GM10248 (cell line): Measurements from ENCODE around the gene PAGE2.
"Not testable (repeated sequence)": the region's sequence is repeated elsewhere in the genome, so short reads cannot be mapped to it uniquely, and the experiment has no call there.

ENCODE experiments used
- CTCF ChIA-PET: fragments of 300-600 bp; sonication (Branson Sonifier 250); formaldehyde crosslinking; extraction: SDS; loops from one replicate; lab custom pipeline; 2021; ENCODE audit warnings: antibody characterized with exemption; lab: Yijun Ruan, JAX
- POLR2A ChIA-PET: fragments of 350-650 bp; sonication (Branson Sonifier 250); formaldehyde crosslinking; extraction: SDS; loops from one replicate; lab custom pipeline; 2020; ENCODE audit warnings: antibody characterized with exemption; lab: Yijun Ruan, JAX
- DNase-seq: peaks from one replicate; pipeline ENCODE4 v3.0.0; 2012; ENCODE audit errors: extremely low spot score
- CTCF ChIP-seq: IDR thresholded peaks from 2 replicates; pipeline ENCODE4 v1.5.1; 2012; ENCODE audit warnings: mild to moderate bottlenecking, low read depth; ENCODE audit errors: extremely low read depth, missing control alignments, control extremely low read depth

PAGE2 gene

GRCh38 chrX:55088795-55089489 is at the start of gene PAGE2:
TSS of gene PAGE2 (plus strand) at chrX:55089018. CDS start at chrX:55090021, 1,003 bp downstream.
- CTCF ChIA-PET, result no interaction called here
- POLR2A ChIA-PET, result no interaction called here
- TF ChIP-seq CTCF, result no peak

GRCh38 chrX:55039471-55039870 is 49.3 kb upstream of the PAGE2 start:
- no peak for DNase-seq
- no peak for TF ChIP-seq CTCF
- ChIA-PET POLR2A (no interaction called here), CTCF (no interaction called here)

More at GRCh38 chrX:55088795-55089489, at the start of gene PAGE2:
- DNase-seq, result no peak

GRCh38 chrX:55041514-55041913 is 47.3 kb upstream of the PAGE2 start:
- CTCF ChIA-PET, result no interaction called here
- TF ChIP-seq CTCF, result no peak
- DNase-seq, result no peak
- POLR2A ChIA-PET, result no interaction called here

GRCh38 chrX:55050599-55050998 is 38.2 kb upstream of the PAGE2 start:
- POLR2A ChIA-PET, CTCF ChIA-PET, DNase-seq: not testable (repeated sequence)

- ChIA-PET POLR2A (no interaction called here), CTCF (interaction anchor here (0.6 to 1.3 kb wide), 9 partner anchors 32 to 851 kb away, joined by 3 to 16 read pairs (median 3); no protein-coding TSS in a partner anchor)
- TF ChIP-seq CTCF, result no peak
- DNase-seq, result no peak
Measured at GRCh38 chrX:55056820-55057674, 31.8 kb upstream of the PAGE2 start.

GRCh38 chrX:55057675-55058249 is 31.1 kb upstream of the PAGE2 start:
- peak; percentile 63 for TF ChIP-seq CTCF
- peak; percentile 27 for DNase-seq
- POLR2A ChIA-PET, result no interaction called here
- CTCF ChIA-PET, result interaction anchor here (0.6 to 1.3 kb wide), 9 partner anchors 33 to 850 kb away, joined by 3 to 16 read pairs (median 3); no protein-coding TSS in a partner anchor

- POLR2A ChIA-PET, CTCF ChIA-PET, DNase-seq: not testable (repeated sequence)
Measured at GRCh38 chrX:55067180-55067579, 21.6 kb upstream of the PAGE2 start.
